SH-SY5Y (cell line): ENCODE measurements around the gene ZNF620.

ENCODE experiments used
- GATA2 ChIP-seq: IDR thresholded peaks from 2 replicates; pipeline ENCODE4 v1.6.1; 2011; ENCODE audit warnings: mild to moderate bottlenecking, low read depth, low read length
- GATA3 ChIP-seq: IDR thresholded peaks from 2 replicates; pipeline ENCODE4 v1.6.1; 2011; ENCODE audit warnings: low read depth, mild to moderate bottlenecking, low read length, moderate library complexity

GRCh38 chr3:40476478-40477470, 29.1 kb upstream of the ZNF620 start, which contains the start of gene ZNF619:
- TF ChIP-seq GATA3 (no peak), GATA2 (no peak)
